Stimulated activated naive CD8-positive, alpha-beta T cell treated with anti-CD3 and anti-CD28 coated beads, Interleukin-15, Interleukin-2, amounts not matched to agents 100 ng/mL and 50 ng/mL, for 24 hours (primary cell): Measurements from ENCODE around the gene TEX19.
A peak's percentile ranks its signal among the peaks of the same experiment; 100 is the strongest.

Source experiments
- H3K27ac Mint-ChIP-seq: one replicate; pipeline ENCODE4 v1.8.0; 2021; ENCODE audit warnings: mild to moderate bottlenecking, mixed read lengths
- H3K27me3 Mint-ChIP-seq: one replicate; pipeline ENCODE4 v1.8.0; 2021; ENCODE audit warnings: mixed read lengths
- H3K36me3 Mint-ChIP-seq: one replicate; pipeline ENCODE4 v1.8.0; 2021; ENCODE audit warnings: low read depth, mixed read lengths
- H3K4me1 Mint-ChIP-seq: one replicate; pipeline ENCODE4 v1.8.0; 2021; ENCODE audit warnings: low read depth, mixed read lengths
- H3K4me3 Mint-ChIP-seq: one replicate; pipeline ENCODE4 v1.8.0; 2021; ENCODE audit warnings: mild to moderate bottlenecking, mixed read lengths
- H3K9me3 Mint-ChIP-seq: one replicate; pipeline ENCODE4 v1.8.0; 2021; ENCODE audit warnings: mixed read lengths

The TEX19 gene

DNA sequence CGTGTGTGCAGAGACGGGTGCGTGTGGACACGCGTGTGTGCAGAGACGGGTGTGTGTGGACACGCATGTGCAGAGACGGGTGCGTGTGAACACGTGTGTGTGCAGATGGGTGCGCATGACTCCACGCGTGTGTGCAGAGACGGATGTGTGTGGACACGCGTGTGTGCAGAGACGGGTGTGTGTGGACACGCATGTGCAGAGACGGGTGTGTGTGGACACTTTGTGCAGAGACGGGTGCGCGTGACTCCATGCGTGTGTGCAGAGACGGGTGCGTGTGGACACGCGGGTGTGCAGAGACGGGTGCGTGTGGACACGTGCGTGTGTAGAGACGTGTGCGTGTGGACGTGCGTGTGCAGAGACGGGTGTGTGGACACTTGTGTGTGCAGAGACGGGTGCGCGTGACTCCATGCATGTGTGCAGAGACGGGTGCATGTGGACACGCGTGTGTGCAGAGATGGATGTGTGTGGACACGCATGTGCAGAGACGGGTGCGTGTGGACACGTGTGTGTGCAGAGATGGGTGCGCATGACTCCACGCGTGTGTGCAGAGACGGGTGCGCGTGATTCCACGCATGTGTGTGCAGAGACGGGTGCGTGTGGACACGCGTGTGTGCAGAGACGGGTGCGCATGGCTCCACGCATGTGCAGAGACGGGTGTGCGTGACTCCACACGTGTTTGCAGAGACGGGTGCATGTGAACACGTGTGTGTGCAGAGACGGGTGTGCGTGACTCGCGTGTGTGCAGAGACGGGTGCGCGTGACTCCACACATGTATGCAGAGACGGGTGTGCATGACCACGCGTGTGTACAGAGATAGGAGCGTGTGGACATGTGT is 40.1 kb upstream of the TEX19 start:
- no peaks in the 10 kb centered on the region for H3K9me3 Mint-ChIP-seq
- peaks cover 14% of the 10 kb centered on the region for H3K36me3 Mint-ChIP-seq
- no peak overlapping the region for H3K27ac Mint-ChIP-seq
- H3K4me1 Mint-ChIP-seq = peaks cover 38% of the 10 kb centered on the region
- no peaks in the 10 kb centered on the region for H3K27me3 Mint-ChIP-seq
- H3K4me3 Mint-ChIP-seq = no peak overlapping the region

DNA sequence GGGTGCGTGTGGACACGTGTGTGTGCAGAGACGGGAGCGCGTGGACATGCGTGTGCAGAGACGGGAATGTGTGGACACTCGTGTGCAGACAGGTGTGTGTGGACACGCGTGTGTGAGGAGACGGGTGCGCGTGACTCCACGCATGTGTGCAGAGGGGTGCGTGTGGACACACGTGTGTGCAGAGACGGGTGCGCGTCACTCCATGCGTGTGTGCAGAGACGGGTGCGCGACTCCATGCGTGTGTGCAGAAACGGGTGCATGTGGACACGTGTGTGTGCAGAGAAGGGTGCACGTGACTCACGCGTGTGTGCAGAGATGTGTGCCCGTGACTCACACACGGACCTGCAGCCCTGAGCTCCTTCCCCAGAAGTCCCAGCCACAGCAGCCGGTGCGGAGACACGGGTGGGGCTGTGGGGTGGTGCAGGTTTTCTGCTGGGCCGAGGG is 39.4 kb upstream of the TEX19 start:
- peaks cover 13% of the 10 kb centered on the region for H3K36me3 Mint-ChIP-seq
- no peaks in the 10 kb centered on the region for H3K27me3 Mint-ChIP-seq
- no peaks in the 10 kb centered on the region for H3K9me3 Mint-ChIP-seq
- no peak overlapping the region for H3K27ac Mint-ChIP-seq
- H3K4me3 Mint-ChIP-seq = no peak overlapping the region
- peaks cover 38% of the 10 kb centered on the region for H3K4me1 Mint-ChIP-seq

DNA sequence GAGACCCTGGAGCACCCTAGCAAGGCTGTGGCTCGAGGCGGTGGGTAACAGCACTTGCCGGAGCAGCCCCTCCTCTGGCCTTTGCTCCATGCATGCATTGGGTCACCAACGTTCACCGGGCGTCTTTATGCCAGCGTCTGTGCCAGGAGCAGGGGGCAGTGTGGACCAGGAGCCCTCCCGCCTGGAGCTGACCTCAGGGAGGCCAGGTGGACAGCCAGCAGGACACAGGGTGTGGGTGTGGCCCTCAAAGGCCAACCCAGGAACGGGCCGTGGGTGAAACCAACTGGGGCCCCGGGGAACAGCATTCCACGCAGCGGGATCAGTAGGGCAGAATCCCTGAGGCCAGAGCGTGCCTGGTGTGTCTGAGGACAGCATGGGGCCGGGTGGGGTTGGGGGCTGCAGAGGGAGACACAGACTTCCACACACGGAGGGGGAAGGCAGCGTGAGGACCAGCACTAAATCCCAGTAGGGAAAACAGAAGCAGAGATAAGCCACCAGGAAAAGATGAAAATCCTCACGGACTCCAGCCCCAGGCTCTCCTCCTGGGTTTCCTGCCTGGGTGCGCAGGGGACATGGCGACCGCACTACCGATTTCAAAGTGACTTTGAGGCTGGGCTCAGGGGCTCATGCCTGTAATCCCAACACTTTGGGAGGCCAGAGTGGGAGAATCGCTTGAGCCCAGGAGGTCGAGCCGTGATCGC is 38.8 kb upstream of the TEX19 start:
- peak overlapping the region; percentile 85 for H3K4me3 Mint-ChIP-seq
- H3K27me3 Mint-ChIP-seq = no peaks in the 10 kb centered on the region
- peaks cover 41% of the 10 kb centered on the region for H3K4me1 Mint-ChIP-seq
- no peak overlapping the region for H3K27ac Mint-ChIP-seq
- peaks cover 13% of the 10 kb centered on the region for H3K36me3 Mint-ChIP-seq
- no peaks in the 10 kb centered on the region for H3K9me3 Mint-ChIP-seq

DNA sequence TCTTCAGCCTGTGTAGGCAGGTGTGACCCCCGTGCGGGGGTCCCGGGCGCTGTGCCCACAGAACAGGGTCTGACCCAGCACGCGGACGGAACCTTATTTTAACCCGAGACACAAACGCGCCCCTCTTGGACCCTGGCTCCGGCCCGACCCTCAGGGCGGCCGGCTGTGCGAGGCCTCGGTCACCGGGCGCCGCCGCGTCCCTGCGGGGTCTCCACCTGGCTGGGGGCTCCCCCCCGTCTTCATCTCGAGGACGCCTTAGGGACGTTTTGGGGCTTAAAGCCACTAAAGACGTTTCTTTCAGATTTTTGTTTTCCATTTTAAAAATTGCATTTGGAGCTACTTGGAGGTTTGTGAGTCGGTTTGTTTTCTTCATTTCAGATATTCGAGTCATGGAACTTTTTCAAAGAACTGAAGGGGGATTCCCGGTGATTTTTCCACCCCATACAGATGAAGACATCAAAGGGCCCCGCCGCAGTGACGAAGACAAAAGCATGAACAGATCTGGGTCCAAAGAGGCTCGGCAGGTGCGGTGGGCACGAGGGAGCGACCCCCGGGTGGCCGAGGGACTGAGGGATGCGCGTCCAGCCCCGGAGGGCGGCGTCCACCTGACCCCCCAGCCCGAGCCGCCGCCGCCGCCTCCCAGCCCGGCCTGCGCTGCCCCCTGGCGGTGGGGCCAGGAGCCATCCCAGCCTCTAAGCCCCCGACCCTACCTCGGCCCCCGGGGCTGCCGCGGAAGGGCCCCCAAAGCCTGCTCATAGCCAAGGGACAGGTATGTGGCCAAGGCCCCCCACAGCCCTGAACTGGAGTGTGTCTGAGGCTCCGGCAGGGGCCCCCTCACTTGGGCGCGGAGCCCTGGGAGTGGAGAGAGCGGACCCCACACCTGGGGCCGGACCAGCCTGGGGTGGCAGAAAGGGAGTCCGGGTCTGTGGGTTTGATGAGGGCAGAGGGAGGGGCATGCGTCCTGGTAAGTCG is 37.8 kb upstream of the TEX19 start:
- H3K36me3 Mint-ChIP-seq = peaks cover 3% of the 10 kb centered on the region
- H3K4me3 Mint-ChIP-seq = peak overlapping the region; percentile 85
- peaks cover 33% of the 10 kb centered on the region for H3K4me1 Mint-ChIP-seq
- H3K27me3 Mint-ChIP-seq = no peaks in the 10 kb centered on the region
- no peak overlapping the region for H3K27ac Mint-ChIP-seq
- H3K9me3 Mint-ChIP-seq = no peaks in the 10 kb centered on the region

DNA sequence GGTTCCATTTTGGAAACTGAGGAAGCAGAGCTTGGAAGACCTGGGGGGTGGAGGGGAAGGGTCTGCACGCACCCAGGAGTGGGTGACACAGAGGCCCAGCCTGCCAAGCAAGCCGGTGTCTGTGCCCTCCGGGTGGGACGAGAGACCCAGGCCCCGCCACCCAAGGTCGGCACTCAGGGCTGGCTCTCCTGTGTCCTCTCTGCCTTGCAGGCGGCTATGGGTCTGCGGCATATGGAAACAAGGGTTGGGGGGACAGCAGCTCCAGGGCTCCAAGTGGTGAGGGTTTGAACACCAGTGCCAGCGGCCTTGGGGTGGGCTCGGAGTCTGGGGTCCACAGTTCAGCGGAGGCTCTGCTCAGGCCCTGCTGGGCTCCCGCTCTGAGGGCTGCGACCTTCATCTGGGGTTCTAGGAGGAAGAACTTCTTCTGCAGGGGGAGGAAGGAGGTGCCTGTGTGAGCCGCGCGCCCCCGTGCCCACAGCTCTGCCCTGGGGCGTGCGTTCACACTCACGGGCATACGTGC is 37.0 kb upstream of the TEX19 start:
- Mint-ChIP-seq H3K4me1 (peaks cover 33% of the 10 kb centered on the region), H3K27ac (no peak overlapping the region), H3K27me3 (no peaks in the 10 kb centered on the region), H3K4me3 (peak overlapping the region; percentile 85), H3K9me3 (no peaks in the 10 kb centered on the region), H3K36me3 (peaks cover 3% of the 10 kb centered on the region)

DNA sequence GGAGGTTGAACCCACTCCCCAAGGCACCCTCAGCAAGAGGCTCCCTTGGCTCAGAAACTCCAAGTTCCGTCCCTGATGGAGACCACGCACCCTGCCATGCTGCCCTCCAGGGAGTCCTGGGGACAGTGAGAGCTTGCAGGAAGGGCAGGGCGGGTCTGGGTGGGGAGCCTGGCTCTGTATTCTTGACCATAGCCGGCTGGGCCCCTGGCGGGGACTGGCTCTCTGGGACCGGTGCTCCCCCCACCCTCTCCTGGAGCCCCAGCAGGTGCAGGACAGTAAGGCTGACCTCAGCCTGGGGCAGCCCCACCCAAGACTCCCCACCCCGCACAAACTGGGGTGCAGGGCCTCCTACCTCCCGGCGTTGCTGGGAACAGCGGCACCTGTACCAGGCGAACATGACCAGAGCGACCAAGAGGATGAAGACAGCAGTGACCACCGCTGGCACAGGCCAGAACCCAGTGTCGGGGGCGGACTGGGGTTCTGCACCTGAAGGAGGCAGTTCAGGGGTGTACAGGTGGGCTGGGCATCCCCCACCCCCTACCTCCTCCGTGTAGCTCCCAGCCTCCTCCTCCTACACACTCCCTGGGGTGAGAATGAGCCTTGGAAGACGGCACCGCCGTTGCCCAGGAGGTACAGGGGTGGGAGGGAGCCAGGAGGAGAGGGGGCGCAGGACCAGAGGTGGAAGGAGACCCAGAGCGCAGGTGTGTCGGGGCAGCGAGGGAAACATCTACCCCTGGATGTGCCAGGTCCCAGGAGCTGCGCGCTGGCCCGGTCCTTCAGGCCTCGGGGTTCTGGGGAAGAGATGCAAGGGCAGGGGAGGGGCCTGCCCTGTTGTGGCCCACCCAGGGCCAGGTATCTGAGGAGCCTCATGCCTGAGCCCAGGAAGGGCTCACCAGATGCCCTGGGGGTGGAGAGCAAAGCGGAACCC is 36.3 kb upstream of the TEX19 start:
- Mint-ChIP-seq H3K36me3 (peaks cover 3% of the 10 kb centered on the region), H3K27me3 (no peaks in the 10 kb centered on the region), H3K9me3 (no peaks in the 10 kb centered on the region), H3K4me3 (peak overlapping the region; percentile 85), H3K27ac (no peak overlapping the region), H3K4me1 (peaks cover 30% of the 10 kb centered on the region)

DNA sequence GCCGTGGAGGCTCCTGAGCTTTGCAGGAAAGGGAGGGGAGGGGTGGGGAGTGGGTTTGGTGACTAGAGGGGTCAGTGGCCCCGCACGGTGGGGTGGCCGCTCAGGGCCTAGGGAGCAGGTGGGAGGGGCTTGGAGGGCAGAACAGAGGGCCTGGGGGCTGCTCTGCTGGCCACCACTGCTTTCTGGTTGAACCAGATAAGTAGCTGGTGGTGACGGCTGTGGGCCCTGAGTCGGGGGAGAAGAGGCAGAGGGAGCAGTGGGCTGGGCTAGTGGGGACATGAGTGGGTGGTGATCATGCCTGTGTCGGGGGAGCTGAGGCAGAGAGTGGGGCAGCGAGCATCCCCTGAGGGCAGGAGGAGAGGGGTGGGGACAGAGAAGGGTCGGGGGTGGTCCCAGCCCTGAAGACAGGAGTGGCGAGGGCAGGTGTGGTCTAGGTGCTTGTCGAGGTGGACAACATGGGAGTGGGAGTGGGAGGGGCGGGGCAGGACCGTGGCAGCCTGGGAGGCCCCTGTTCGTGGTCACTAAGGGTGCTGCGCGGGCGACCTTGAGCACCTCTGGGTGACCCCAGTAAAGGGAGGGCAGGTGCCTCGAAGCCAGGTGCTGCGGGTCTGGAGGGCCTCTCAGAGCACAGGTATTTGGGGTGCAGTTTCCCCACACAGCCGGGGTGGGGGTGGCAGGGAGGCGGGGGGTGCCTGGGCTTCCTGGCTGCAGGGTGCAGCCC is 35.4 kb upstream of the TEX19 start:
- Mint-ChIP-seq H3K27ac (no peak overlapping the region), H3K9me3 (no peaks in the 10 kb centered on the region), H3K27me3 (no peaks in the 10 kb centered on the region), H3K4me1 (peaks cover 30% of the 10 kb centered on the region), H3K4me3 (peak overlapping the region; percentile 45), H3K36me3 (peaks cover 3% of the 10 kb centered on the region)

DNA sequence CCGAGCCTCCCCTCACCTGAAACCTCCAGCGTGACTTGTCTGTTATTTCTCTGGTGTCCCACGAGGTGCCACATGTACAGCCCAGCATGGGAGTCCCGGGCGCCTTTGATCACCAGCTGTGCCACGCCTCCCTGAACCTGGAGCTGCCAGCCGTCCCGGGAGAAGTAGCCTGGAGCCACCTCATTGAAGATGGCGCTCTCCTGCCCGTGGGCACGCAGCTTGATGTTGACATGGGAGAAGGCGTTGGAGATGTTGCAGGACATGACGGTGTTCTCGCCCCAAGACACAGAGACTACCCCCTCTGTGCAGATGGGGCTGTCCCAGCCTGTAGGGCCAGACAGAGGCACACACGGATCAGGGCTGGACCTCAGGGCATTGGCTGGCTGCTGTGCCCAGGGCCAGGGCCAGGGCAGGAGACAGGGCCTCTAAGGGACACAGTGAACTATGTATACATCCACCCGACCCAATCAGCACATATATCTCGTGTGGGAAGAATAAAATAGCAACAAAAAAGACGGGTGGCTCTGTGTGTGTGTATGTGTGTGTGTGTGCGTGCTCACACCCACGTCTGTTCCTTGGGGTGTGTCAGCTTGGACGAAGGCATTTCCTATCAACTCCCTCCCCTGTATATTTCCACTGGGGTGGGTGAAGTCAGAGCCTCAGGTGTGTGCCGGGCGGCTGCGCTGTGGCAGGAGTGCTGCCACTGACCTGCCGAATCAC is 34.3 kb upstream of the TEX19 start:
- Mint-ChIP-seq H3K27me3 (no peaks in the 10 kb centered on the region), H3K9me3 (no peaks in the 10 kb centered on the region), H3K4me1 (peaks cover 30% of the 10 kb centered on the region), H3K36me3 (peaks cover 3% of the 10 kb centered on the region), H3K4me3 (no peak overlapping the region), H3K27ac (peak overlapping the region; percentile 52)

DNA sequence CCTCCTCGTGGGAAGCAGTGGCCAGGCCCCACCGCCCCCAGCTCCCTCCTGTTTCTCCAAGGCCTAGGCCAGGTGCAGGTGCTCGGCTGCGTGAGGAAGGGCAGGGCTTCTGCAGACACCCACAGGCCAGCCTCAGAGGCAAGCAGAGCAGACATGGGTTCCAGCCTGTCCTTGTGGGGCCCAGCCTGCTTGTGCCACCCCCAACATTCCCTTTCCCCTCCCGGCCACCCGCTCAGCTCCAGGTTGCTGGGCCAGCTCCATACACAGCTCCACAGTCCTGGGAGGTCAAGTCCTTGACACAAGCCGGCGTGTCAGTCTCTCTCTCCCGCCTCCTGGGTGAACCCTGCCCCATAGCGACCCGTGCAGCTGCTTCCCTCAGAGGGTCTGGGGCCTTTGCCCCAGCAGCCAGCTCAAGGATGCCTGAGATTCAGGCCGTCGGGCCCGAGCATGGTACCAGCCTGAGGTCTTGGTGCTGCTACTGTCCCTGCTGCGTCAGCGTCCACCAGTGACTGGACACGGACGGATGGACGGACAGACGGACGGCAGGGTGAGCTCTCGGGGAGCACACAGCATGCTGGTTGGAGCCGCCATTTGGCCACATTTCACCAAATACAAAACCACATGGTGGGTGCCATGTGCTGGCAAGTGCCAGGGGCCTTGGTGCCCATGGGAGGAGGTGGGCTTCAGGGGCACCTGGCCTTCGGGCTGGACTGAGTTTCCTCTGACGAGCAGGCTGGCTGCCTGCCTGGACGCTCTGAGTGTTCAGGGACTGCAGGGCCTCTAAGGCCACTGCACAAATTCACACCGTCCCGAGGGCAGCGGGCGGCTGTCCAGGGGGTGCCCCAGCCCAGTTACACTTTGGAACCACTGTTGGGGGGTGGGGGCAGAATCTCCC is 33.5 kb upstream of the TEX19 start:
- Mint-ChIP-seq H3K36me3 (peaks cover 3% of the 10 kb centered on the region), H3K9me3 (no peaks in the 10 kb centered on the region), H3K27ac (peak overlapping the region; percentile 52), H3K4me3 (no peak overlapping the region), H3K4me1 (peaks cover 29% of the 10 kb centered on the region), H3K27me3 (no peaks in the 10 kb centered on the region)

DNA sequence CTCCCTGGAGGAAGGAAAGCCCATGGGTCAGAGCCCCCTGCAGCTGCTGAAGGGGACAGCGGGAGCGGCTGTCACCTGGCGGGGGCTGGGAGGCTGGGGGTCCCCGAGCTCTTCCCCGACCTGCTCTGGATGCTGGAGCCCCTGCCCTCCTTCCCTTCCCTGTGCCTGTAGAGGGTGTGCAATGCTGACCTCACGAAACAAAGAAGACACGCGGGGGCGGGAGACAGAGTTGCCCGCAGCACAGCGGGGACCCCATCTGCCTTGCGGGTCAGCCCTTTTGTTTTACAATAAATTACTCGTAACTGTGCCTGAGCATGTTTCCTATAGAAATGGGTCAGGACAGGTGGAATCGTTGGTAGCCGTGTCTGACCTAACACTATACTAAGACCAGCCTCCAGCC is 31.8 kb upstream of the TEX19 start:
- Mint-ChIP-seq H3K27ac (no peak overlapping the region), H3K36me3 (no peaks in the 10 kb centered on the region), H3K4me3 (no peak overlapping the region), H3K9me3 (no peaks in the 10 kb centered on the region), H3K27me3 (no peaks in the 10 kb centered on the region), H3K4me1 (peaks cover 18% of the 10 kb centered on the region)

DNA sequence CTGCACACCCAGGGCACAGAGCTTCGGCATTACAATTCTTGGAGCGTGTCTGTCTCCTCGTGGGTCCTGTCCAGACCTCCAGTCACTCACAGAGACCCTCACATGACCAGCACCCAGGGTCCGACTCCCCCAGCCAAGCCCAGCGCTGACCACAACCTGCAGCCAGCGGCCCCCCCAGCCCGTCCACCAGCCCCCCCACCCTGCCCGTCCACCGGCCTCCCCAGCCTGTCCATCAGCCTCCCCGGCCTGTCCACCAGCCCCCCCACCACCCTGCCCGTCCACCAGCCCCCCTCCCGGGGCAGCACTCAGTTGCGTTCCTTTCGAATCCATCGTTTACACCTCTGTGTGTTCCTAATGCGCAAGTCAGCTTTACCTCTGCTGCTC is 31.3 kb upstream of the TEX19 start:
- no peaks in the 10 kb centered on the region for H3K9me3 Mint-ChIP-seq
- peaks cover 18% of the 10 kb centered on the region for H3K4me1 Mint-ChIP-seq
- H3K36me3 Mint-ChIP-seq = no peaks in the 10 kb centered on the region
- H3K27me3 Mint-ChIP-seq = peaks cover 2% of the 10 kb centered on the region
- no peak overlapping the region for H3K27ac Mint-ChIP-seq
- no peak overlapping the region for H3K4me3 Mint-ChIP-seq
